HG03575 (cell line): Measurements from ENCODE around the gene USP5.

Experiments used
- ATAC-seq: cut with Tn5 transposase; IDR thresholded peaks from one replicate; pipeline ENCODE4 v1.9.1; 2021; ENCODE audit not compliant: unreplicated experiment, insufficient number of reproducible peaks, low FRiP score; ENCODE audit errors: extremely low read depth

The USP5 gene

DNA sequence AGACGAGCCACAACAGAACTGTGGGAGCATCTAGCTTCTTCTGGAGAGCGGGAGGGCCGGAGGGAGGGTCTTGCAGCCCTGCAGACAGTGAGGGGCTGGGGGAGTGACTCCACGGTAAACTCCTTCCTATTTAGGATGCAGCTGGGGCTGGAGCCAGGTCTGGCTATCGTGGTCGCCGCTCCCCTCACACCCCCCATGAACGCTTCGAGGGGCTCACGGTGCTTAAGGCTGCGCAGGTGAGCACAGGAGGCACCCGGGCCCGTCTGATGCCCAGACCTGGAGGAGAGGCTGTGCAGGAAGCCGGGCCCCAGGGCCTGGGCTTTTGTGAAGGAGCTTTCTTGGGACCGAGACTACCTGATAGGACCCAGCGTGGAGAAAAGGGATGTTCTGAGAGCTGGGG lies 15.1 kb upstream of the USP5 start:
- ATAC-seq: no peak

DNA sequence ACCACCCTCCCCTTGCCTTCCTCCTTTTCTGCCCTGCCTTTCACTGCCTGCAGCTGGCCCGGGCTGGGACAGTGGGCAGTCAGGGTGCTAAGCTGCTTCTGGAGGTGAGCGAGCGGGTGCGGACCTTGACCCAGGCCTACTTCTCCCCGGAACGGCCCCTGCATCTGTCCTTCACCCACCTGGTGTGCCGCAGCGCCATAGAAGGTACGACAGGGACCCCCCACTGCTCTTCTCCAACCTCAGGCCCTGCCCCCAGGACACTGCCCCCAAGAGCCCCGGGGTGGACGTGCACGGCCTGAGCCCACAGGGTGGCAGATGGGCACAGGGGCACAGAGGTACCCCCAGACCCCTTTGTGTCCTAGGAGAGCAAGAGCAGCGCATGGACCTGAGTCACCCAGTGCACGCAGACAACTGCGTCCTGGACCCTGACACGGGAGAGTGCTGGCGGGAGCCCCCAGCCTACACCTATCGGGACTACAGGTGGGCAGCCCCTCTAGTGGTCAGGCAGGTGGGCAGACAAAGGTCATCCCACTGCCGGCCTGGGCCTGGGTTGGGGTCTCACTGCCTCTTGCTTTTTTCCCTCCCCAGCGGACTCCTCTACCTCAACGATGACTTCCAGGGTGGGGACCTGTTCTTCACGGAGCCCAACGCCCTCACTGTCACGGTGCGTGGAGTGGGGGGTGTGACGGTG lies 14.4 kb upstream of the USP5 start:
- ATAC-seq: no peak

DNA sequence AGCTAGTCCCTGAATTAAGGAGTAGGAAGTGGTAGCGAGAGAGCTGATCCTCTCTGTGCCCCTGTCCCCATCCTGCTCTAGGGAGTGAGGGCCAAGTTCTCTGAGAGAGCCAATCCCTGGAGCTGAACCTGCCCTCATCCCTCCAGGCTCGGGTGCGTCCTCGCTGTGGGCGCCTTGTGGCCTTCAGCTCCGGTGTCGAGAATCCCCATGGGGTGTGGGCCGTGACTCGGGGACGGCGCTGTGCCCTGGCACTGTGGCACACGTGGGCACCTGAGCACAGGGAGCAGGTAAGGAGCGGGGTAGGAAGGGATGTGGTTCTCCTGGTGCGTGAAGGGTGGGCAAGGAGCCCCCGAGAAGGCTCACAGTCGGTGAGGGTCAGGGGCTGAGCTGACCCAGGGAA lies 13.1 kb upstream of the USP5 start:
- ATAC-seq: no peak

DNA sequence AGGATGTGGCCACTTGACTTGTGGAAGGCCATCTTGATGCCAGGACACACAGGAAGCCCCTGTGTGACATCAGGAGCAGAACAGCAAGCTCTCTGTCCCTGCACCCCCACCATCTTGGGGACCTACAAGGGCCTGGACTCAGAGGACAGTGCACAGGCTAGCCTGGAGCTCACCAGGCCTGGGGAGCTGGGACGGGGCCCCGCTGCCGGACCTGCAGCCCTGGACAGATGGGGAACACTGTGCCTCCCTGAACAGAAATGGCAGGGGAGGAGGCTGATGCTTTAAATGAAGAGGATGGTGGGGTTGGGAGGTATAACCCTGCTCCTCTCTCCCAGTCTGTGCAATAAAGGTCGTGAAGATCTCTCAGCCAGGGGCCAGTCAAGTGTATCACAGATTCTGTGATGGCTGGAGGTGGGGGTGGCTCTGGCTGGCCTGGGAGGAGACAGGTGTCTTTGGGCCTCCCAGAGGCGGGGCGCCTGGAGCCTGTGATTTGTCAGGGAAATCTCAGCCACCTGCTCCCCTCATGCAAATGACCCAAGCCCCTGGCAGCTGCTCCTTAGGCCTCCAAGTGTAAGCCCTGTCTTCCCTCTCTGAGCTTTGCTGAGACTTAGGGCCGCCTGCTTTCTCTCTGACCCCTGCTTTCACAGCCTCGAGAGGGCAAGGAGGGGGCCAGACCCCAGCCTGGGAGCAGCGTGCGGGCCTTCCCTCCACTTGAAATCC lies 12.3 kb upstream of the USP5 start:
- ATAC-seq: no peak

DNA sequence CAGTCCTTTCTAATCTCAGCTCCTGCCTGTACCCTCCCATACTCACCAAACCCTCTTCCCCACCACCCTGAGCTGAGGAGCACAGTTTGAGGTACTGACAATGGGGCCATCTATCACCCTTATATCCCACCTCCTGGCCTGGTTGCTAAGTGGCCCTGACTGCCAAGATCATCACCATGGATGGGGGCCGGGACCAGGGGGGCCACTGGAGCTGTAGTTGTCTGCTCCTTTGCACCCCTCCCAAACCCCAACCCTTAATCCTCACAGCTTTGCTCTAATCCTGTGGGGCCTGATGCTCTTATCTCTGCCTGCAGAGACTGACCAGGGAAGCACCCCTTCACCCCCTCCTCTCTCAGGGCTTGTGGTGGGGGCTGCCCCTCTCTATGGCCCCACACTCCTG lies 11.6 kb upstream of the USP5 start:
- no peak for ATAC-seq

DNA sequence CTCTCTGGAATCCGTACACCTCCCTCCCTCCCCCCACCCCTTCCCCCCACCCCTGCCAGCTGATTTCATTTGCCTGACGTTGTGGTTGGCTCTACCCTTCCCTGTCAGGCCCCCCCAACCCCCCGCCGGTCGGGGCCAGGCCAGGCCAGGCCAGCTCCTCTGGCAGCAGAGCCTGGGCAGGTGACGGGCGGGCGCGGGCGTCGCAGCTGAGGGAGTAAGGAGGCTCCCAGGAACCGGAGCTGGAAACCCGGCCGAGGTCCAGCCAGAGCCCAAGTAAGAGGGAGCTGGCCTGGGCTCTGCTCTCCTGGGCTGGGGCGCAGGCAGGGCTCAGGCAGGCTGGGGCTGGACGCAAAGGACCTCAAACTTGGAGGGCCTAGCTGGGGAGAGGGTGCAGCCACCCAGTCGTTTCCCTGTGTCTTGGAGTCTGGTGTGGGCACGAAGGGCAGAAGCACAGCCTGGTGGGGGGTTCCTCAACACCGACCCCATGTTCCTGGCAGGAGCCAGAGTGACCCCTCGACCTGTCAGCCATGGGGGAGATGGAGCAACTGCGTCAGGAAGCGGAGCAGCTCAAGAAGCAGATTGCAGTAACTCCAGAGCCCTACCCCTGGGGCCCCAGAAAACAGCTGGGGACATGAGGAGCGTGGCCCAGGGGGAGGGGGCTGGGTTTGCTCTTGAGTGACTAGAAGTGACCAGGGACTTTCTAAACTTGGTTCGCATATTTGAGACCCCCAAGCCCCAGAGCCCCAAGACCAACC lies 11.0 kb upstream of the USP5 start, which contains the start of gene GNB3:
Gene GNB3, plus strand, starts transcription at position 165 of the 755 bp plus-strand sequence. Its CDS starts 363 bp downstream, at position 528.
- ATAC-seq: no peak

DNA sequence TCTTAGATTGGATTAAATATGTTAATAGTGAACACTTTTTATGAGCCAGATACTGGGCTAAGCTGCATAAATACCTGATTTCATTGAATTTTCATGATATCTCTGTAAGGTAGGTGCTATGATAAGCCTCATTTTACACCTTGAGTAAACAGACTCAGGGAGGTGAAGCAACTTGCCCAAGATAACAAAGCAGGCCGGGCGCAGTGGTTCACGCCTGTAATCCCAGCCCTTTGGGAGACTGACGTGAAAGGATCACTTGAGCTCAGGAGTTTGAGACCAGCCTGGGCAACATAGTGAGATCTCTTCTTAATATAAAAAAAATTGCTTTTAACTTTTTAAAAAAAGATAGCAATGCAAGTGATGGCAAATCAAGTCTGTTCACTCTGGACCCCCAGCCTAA lies 9.9 kb upstream of the USP5 start:
- ATAC-seq: no peak

DNA sequence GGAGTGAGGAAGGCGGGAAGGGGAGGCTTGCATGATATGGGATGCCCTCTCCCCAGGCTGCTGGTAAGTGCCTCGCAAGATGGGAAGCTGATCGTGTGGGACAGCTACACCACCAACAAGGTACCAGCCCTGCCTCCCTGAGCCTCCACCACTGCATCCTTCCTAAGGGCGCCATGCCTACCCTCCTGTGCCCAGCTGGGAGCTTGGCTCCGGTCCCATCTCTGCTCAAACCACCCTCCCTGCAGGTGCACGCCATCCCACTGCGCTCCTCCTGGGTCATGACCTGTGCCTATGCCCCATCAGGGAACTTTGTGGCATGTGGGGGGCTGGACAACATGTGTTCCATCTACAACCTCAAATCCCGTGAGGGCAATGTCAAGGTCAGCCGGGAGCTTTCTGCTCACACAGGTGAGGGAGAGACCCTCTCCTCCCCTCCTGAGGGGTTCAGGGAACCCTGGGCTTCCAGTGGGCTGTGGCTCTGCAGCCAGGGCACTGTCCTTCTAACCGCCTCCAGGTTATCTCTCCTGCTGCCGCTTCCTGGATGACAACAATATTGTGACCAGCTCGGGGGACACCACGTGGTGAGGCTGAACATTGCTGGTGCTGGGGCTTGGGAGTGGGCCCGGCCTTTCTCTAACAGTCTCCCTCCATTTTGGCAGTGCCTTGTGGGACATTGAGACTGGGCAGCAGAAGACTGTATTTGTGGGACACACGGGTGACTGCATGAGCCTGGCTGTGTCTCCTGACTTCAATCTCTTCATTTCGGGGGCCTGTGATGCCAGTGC lies 8.6 kb upstream of the USP5 start:
- no peak for ATAC-seq

DNA sequence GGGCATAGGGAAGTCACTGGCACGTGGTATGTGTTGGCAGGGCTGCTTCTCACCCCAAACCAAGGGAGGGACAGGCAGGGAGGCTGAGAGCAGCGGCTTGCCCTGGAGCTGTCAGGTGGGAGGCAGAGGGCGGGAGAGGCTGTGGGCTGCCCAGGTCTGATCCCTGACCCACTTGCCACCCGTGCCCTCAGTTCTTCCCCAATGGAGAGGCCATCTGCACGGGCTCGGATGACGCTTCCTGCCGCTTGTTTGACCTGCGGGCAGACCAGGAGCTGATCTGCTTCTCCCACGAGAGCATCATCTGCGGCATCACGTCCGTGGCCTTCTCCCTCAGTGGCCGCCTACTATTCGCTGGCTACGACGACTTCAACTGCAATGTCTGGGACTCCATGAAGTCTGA lies 6.6 kb upstream of the USP5 start:
- ATAC-seq: no peak

DNA sequence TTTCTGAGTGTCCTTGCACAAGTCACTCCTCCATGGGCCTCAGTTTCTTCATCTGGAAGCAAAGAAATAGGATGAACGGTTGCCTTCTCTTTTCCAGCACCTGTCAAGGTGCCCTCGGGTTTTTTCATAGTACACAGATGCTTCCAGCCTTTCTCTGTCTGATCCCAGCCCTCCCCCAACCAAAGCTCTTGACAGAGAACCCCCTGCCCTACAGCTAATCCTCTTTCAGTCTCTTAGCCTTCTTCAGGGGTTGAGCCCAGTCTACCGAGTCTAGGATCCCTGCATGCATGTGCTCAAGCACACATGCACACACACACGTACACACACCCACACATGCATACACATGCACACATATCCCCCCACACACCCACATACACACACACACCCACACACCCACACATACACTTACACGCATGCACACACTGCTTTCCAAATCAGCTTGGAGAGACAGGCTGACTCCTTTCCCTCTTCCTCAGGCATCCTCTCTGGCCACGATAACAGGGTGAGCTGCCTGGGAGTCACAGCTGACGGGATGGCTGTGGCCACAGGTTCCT lies 5.6 kb upstream of the USP5 start:
- no peak for ATAC-seq

DNA sequence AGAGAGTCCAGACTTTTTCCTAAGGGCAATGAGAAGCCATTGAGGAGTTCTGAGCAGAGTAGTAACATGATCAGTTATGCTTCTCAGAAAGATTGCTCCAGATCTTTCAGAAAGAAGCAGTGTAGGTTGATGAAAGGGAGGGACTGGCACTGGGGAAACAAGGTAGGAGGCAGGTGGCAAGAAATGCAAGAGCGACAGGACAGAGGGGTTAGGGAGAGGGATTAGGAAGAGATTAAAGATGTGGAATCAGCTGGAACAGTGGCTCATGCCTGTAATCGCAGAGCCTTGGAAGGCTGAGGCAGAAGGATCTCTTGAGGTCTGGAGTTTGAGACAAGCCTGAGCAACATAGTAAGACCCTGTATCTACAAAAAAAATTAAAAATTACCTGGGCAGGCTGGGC lies 4.3 kb upstream of the USP5 start:
- ATAC-seq: no peak

DNA sequence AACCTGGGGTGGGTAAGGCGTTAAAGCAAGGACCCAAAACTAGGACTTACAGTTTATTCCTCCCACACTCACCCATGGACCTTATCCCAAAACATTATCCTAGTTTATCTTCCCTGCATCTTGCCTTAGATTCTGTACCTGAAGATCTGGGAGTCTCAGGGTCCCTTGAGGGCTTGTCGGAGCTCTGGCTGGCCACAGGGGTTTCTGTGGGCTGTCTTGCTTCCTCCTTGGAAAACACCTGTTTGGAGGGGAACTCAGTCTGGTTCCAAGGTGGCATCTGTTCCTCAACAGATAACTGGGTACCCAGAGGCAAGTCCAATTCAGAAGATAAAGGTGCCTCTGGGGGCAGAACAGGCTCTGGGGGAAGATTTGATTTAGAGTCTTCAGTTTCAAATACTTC lies 2.5 kb upstream of the USP5 start:
- ATAC-seq: no peak

DNA sequence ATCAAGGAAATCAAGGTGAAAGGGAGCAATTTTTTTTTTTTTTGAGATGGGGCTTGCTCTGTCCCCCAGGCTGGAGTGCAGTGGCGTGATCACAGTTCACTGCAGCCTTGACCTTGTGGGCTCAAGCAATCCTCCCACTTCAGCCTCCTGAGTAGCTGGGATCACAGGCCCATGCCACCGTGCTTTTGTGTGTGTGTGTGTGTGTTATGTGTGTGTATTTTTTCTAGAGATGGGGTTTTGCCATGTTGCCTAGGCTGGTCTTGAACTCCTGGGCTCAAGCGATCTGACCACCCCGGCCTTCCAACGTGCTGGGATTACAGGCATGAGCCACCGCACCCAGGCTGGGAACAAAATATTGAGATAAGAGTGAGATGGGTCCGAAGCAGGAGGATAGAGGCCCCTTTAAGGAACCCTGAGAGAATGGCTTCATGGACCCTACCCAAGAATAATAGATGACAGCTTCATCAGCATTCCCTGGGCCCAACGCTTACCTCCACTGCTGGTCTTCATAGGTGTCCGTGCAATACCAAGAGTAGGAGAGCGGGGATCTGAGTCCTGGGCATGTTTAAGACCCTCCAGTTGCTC lies 1.9 kb upstream of the USP5 start:
- ATAC-seq: no peak

DNA sequence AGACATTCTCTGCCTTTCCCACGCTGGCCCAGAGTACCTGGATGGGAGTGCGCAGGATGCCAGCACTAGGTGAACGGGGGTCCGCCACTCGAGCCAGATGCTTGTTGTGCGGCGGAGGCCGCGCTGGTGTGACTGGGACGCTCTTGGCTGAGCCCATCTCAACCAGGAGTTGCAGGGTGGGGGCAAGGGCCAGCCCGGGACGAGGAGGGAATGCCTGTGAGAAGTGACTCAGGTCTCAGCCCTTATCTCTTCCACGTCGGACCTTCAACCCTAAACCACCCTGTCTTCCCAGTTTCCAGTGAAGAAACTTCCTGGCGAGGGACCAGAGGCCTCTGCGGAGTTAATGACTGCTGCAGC lies 1.2 kb upstream of the USP5 start:
- no peak for ATAC-seq

DNA sequence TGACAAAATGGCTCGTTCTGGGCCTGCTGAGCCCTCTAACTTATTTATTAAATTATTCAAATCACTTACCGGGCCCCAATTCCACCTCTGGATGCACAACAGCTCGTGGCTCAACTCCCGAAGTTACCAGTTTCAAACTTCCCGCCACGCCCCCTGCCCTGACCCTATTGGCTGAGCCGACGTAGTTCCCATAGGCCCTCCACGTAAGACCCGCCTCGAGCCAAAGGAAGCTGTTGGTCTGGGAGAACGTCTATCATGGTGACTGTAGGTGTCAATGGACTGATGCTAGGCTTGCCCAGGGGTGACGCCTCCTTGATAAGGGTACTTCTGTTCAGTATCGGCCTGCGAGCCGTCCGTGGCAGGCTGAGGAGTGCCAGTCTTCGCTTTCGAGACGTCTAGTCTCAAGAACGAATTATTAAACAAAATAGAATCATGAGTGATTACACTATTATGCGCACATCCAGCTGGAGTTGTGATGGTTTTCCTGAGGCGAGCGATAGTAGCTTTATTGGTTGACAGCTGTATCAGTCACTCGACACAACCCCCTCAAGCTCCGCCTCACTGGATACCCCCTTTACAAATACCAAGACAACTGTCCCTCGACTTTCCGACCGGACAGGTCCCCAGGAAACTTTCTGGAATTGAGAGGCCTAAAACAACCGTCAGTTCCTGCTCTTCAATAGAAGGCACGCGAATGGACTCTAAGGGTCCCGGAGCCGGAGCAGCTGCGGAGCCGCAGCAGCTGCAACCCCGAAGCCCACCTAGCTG lies 613 bp upstream of the USP5 start, which contains the start of gene CDCA3:
Gene CDCA3, minus strand, starts transcription at position 134 of the 768 bp plus-strand sequence. CDS start 334 bp downstream, outside the sequence.
- ATAC-seq: peak; percentile 26

DNA sequence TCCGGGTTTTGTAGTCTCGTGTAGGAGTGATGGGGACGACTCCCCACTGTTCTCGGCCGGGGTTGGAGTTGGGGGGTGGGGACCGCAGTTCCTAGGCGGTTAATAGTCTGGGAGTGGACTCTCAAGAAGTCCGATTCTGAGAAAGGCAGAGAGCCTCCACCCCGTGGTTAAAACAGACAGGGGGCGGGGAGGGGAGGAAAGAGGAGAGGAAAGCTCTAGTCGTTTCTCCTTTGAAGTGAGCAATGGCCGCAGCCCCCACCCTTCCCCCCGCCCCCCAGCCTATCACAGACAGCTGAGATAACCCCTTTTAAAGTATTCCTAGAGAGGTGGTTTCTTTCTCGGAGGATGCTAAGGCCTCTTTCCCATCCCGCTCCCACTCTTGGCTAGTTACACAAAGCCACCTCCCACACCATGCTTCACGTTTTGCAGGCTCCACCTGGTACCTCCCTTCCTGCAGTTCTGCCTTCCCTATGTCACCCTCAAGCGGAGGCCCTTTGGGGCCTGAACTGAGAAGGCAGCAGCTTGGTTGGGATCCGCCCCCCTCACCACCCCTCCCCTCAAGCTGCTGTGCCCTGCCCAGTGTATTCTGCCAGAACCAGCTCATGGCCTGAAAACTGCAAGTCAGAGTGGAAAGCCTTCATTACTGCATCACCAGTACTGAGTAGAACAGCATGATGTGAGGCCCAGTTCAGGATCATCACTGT lies 853 bp downstream of the USP5 start:
- ATAC-seq: no peak

DNA sequence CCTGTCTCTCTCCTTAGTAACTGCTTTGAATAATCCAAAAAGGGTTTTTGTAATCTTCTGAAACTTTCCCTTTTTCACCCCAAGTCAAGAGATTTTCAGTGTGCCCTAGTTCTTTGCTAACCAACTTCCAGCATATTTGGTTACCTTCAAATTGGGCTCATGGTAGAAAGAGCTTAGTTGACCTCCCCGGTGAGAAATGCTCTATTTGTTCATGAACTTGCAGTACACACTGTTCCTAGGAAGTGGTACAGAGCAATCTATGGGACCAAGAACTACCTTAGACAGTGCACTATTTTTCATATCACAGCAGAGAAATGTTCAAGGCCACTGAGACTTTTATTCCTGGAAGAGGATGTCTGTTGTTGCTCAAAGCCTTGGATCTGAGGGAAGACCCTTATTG lies 1.7 kb downstream of the USP5 start:
- ATAC-seq: no peak
